ENCODE results near the gene CHST5.

DNA sequence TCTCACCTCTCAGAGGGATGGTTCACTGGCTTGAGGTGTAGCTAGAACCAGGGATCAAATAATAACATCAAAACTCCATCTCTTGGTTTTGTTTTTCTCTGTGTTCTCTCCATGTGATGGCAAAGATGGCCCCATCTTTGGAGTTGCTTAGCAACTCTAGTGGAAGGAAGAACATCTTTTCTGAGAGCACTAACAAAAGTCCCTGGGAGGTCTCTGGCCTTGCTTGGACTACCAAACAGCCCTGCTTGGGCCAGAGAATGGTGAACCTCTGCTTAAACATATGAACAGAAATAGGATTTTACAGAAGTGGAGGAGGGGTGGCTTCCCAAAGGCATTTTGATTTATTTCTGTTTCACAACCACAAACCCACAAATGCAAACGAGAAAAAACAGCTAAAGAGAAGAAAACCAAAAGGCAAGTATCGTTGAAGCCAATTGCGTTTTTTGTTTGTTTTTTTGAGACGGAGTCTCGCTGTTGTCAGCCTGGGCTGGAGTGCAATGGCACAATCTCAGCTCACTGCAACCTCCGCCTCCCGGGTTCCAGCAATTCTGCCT lies 43.5 kb upstream of the CHST5 start:
- TF ChIP-seq POLR2AphosphoS5 (IDR thresholded peaks at IDR 0.05; ENCODE audit: low read depth, low read length): no peak
- no peak for TF ChIP-seq EZH2 (IDR thresholded peaks at IDR 0.05; ENCODE audit: low read depth, low read length, severe bottlenecking)
- no peak for TF ChIP-seq RFX5 (IDR thresholded peaks at IDR 0.05; ENCODE audit: borderline replicate concordance, low read depth, low read length)
- TF ChIP-seq RAD21 (IDR thresholded peaks at IDR 0.05 in 1 of 2, conservative IDR thresholded peaks at IDR 0.05 in 1 of 2; ENCODE audit: low read depth in 2 of 2, low read length in 2 of 2): no peak
- TF ChIP-seq, protein P1, sequence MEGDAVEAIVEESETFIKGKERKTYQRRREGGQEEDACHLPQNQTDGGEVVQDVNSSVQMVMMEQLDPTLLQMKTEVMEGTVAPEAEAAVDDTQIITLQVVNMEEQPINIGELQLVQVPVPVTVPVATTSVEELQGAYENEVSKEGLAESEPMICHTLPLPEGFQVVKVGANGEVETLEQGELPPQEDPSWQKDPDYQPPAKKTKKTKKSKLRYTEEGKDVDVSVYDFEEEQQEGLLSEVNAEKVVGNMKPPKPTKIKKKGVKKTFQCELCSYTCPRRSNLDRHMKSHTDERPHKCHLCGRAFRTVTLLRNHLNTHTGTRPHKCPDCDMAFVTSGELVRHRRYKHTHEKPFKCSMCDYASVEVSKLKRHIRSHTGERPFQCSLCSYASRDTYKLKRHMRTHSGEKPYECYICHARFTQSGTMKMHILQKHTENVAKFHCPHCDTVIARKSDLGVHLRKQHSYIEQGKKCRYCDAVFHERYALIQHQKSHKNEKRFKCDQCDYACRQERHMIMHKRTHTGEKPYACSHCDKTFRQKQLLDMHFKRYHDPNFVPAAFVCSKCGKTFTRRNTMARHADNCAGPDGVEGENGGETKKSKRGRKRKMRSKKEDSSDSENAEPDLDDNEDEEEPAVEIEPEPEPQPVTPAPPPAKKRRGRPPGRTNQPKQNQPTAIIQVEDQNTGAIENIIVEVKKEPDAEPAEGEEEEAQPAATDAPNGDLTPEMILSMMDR (IDR thresholded peaks at IDR 0.05; ENCODE audit: control extremely low read depth in 1 of 3, insufficient read depth in 1 of 3, low read depth in 1 of 3, low read length in 3 of 3): no peak
- TF ChIP-seq MAFK (IDR thresholded peaks at IDR 0.05; ENCODE audit: low read depth, low read length): no peak
- TF ChIP-seq POLR2A (IDR thresholded peaks at IDR 0.05; ENCODE audit: control extremely low read depth in 1 of 2, low read depth in 2 of 2, low read length in 2 of 2): no peak
- no peak for TF ChIP-seq NANOG (IDR thresholded peaks at IDR 0.05; ENCODE audit: insufficient read depth, low read depth, low read length, poor library complexity, severe bottlenecking)
- TF ChIP-seq SIX5 (IDR thresholded peaks at IDR 0.05; ENCODE audit: low read depth, low read length): no peak
- TF ChIP-seq CEBPB (IDR thresholded peaks at IDR 0.05; ENCODE audit: low read depth, low read length): no peak
- TF ChIP-seq, protein P2, sequence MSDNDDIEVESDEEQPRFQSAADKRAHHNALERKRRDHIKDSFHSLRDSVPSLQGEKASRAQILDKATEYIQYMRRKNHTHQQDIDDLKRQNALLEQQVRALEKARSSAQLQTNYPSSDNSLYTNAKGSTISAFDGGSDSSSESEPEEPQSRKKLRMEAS (IDR thresholded peaks at IDR 0.05): no peak

All from H1 (cell line).